ENCODE results near the gene PARVB. TPM values are rescaled to one million over a fixed set of nuclear protein-coding genes. Genes with fewer than 3 reads are reported as not detected.

The PARVB gene
- total and polyA plus RNA-seq, 2 of the 8 experiments (the other 6 are each of a cell fraction or from before 2014, with no cell fraction given): 14.5 to 18.6 TPM

GRCh38 chr22:44002997-44003396 is 21.1 kb upstream of the PARVB start:
- DNase-seq (ENCODE audit: low read depth in 1 of 2, low spot score in 2 of 2): no peak
- CTCF ChIA-PET (ENCODE audit: partially characterized antibody): interaction anchor here (0.6 to 6.6 kb wide), 7 partner anchors 9 to 624 kb away, joined by 3 to 43 read pairs (median 3); no protein-coding TSS in a partner anchor
- no peak for TF ChIP-seq CHD1 (IDR thresholded peaks at IDR 0.05; ENCODE audit: low read depth, low read length)
- TF ChIP-seq CBX5 (IDR thresholded peaks at IDR 0.05; ENCODE audit: low read depth, low read length): no peak

More at GRCh38 chr22:44002997-44003396, 21.1 kb upstream of the PARVB start:
- H3K4me2 ChIP-seq (ENCODE audit: insufficient read depth in 1 of 2, low read depth in 2 of 2, low read length in 2 of 2): no peak overlapping the region
- H2BK15ac ChIP-seq (ENCODE audit: low read length): no peak overlapping the region
- H3K23me2 ChIP-seq (ENCODE audit: low read depth, low read length): no peaks in the 10 kb centered on the region
- no peak overlapping the region for H2BK120ac ChIP-seq (replicated peaks; ENCODE audit: low read depth, low read length)
- H3K27me3 ChIP-seq (replicated peaks in 1 of 4; ENCODE audit: control insufficient read depth in 3 of 4, extremely low read depth in 1 of 4, insufficient read depth in 3 of 4, low read length in 3 of 4): no peaks in the 10 kb centered on the region; a peak in 1 of 7 replicates
- H4K91ac ChIP-seq (replicated peaks; ENCODE audit: insufficient read length, low read length): no peak overlapping the region
- peaks cover 0 to 2% (median 0%) of the 10 kb centered on the region in 4 experiments; a peak in 2 of 8 replicates for H3K36me3 ChIP-seq (ENCODE audit: control insufficient read depth in 2 of 4, insufficient read depth in 4 of 4, low read length in 3 of 4)
- no peak for FAIRE-seq
- no peaks in the 10 kb centered on the region for H3K4me1 ChIP-seq (replicated peaks in 1 of 4; ENCODE audit: control insufficient read depth in 3 of 4, insufficient read depth in 4 of 4, low read length in 3 of 4)
- H2AK5ac ChIP-seq (ENCODE audit: low read depth, low read length): no peak overlapping the region
- no peaks in the 10 kb centered on the region for H3K79me1 ChIP-seq (ENCODE audit: low read depth, low read length)
- no peak overlapping the region for H3K27ac ChIP-seq (ENCODE audit: low read depth, low read length)
- no peak overlapping the region for H3K4me3 ChIP-seq (ENCODE audit: extremely low read depth in 1 of 4, insufficient read depth in 2 of 4, low read depth in 3 of 4, low read length in 4 of 4)
- peaks cover 0 to 4% of the 10 kb centered on the region in 2 experiments for H4K20me1 ChIP-seq (replicated peaks in 1 of 2; ENCODE audit: control insufficient read depth in 1 of 2, insufficient read depth in 2 of 2, low read length in 2 of 2)
- no peak overlapping the region for H2BK5ac ChIP-seq (ENCODE audit: low read depth, low read length)
- no peak overlapping the region for H3K4ac ChIP-seq (replicated peaks; ENCODE audit: insufficient read length, low read depth, low read length)
- POLR2A ChIA-PET (ENCODE audit: partially characterized antibody): no interaction called here
- no peak overlapping the region for H3K14ac ChIP-seq (ENCODE audit: insufficient read length)
- H3K23ac ChIP-seq (ENCODE audit: insufficient read length): no peak overlapping the region
- H3K79me2 ChIP-seq (ENCODE audit: control insufficient read depth in 1 of 2, insufficient read depth in 2 of 2, low read length in 2 of 2): no peaks in the 10 kb centered on the region
- H2AFZ ChIP-seq (ENCODE audit: low read length): no peak overlapping the region
- no peak overlapping the region for H3K18ac ChIP-seq (ENCODE audit: extremely low read depth, low read length)
- H4K5ac ChIP-seq (ENCODE audit: insufficient read length, low read depth, low read length): no peak overlapping the region
- H3K56ac ChIP-seq (replicated peaks; ENCODE audit: insufficient read length, low read depth, low read length): no peak overlapping the region
- H4K8ac ChIP-seq (ENCODE audit: extremely low read depth, insufficient read depth, low read length): no peak overlapping the region
- no peak overlapping the region for H3K9ac ChIP-seq (replicated peaks in 1 of 4; ENCODE audit: extremely low read depth in 1 of 4, low read depth in 3 of 4, low read length in 3 of 4)
- H3K9me3 ChIP-seq (ENCODE audit: insufficient read depth in 2 of 2, low read depth in 1 of 2, low read length in 1 of 2): 0 out of 4 replicates have a peak, but pooled peaks cover 0 to 6% of the 10 kb centered on the region in 2 experiments
- WGBS, 2 experiments (ENCODE audit: extremely low coverage in 1 of 2, insufficient coverage in 1 of 2, insufficient read length in 1 of 2, insufficient replicate concordance in 2 of 2, low coverage in 1 of 2, low lambda C conversion rate in 2 of 2, missing lambda C conversion rate in 1 of 2): 91% methylated on average over 8 of the region's 8 CpGs; no CpG with 5 or more reads in 1 of the 2 experiments
- H2BK20ac ChIP-seq (ENCODE audit: low read length): no peak overlapping the region
- H2BK12ac ChIP-seq (ENCODE audit: low read depth, low read length): no peak overlapping the region
